Measurements from ENCODE around the gene PELI3.

PELI3 gene

DNA sequence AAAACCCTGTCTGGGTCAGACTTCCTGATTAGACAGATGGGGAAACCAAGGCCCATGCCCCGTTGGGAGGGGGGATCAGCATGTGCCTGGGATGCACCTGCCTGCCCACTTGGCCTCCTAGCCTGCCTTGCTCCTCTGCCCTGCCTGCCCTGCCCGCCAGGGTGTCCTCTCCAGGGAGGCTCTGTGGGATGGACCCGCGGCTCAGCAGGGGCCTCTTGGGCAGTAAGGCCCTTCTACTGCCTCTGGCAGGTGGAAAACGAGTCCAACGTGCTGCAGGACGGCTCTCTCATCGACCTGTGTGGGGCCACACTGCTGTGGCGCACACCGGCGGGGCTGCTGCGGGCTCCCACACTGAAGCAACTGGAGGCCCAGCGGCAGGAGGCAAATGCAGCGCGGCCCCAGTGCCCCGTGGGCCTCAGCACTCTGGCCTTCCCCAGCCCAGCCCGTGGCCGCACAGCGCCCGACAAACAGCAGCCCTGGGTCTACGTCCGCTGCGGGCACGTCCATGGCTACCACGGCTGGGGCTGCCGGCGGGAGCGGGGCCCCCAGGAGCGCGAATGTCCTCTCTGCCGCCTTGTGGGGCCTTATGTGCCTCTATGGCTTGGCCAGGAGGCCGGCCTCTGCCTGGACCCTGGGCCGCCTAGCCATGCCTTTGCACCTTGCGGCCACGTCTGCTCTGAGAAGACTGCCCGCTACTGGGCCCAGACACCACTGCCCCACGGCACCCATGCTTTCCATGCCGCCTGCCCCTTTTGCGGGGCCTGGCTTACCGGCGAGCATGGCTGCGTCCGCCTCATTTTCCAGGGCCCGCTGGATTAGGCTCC lies 8.9 kb downstream of the PELI3 start:
- no peak for DNase-seq (ENCODE audit: low spot score)

DNA sequence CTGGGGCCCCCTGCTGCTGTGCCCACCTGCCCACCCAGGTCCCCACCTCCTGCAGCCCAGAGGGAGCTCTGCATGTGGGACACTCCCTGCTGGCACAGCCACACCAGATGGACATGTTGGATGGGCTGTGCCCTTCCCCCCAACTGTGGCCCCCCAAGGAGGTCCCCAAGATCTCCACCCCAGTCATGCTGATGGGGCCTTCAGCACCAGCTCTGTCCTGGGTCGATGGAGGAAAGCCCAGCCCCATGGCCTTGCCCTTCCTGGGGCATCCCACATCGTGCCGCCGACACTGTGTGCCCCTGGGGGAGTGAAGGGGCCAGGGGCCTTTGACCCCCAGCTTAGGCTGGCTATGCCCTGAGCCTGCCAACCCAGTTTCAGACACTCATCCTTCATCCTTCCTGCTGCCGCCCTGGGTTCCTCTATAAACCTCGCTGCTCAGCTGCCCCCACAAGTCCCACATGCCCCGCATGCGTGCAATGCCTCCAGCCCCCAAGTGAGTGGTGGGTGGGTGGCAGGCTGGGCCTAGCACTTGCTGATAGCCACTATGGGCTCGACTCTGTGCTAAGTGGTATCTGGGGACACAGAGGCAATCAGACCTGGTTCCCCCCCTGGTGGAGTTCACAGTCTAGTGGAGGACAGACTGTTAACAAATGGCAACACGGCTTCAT lies 9.6 kb downstream of the PELI3 start:
- no peak for DNase-seq (ENCODE audit: low spot score)

- no peak for DNase-seq (ENCODE audit: low spot score)
Measured at GRCh38 chr11:66476841-66477251, 10.1 kb downstream of the PELI3 start.

DNA sequence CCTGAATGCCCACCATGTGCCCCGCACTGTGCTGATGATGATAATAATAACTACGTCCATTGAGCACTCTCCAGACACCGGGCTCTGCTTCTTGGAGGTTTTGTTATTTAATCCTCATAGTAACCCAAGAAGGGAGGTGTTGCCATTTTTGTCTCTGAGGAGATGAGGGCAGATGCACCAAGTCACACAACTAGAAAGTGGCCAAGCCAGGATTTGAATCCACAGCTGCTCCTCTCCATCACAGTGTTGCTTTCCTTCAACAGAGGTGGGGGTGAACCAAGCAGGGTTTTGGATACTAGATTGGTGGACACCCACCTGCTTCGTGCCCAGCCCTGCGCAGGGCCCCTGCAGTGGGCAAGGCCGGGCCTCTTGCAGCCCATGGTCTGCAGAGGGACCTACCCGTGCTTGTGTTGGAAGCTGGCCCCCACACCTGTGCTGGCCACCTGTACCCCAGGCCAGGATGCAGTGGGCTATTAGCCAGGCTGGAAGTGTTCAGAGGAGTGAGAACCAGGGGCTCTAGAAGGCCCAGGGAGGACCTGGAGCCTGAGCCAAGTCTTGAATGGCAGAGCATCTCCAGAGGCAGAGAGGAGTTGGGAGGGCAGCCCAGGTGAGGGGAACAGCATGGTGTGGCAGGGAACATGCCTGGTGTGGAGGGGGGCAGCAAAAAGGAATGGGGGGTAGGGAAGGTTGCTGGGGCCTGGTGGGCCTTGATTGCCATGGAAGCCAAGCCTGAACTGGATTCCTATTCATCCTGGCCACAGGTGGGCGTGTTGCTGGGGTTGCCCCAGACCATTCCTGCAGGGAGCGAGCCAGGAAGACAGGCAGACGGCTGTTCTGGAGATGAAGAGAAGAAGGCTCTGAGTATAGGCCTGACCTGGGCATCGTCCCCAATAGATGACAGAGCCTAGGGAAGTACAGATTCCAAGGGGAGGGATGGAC lies 10.8 kb downstream of the PELI3 start:
- DNase-seq (ENCODE audit: low spot score), result no peak

DNA sequence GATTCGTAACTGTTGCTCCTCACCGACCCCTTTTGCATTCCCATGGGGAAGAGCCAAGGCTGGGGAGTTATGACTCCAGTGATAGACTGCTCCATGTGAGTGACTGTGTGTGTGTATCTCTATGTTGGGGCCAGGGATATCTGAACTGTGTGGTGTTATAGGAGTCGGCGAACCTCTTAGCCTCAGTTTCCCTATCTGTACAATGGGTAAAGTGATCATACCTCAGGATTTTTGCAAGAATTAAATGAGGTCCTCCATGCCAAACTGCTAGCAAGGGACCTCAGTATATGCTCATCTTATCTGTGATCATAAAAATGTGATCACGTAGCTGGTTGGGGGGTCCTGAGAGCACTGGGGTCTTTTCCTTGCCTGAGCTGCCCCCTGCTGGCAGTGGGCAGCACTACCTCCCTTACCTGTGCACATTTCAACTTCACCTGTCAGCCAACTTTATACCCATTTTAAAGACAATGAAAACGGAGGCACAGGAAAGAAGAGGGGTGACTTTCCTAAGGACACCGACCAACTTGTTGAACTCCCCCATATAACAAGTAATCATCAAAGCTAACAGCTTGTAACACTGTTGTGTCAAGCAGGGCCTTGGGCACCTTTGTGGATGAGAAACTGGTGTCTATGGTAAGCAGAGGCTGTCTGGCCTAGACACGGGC lies 12.2 kb downstream of the PELI3 start:
- DNase-seq (ENCODE audit: low spot score), result peak; percentile 98

GRCh38 chr11:66479394-66480116 lies 12.8 kb downstream of the PELI3 start:
- peak; percentile 100 for DNase-seq (ENCODE audit: low spot score)

DNA sequence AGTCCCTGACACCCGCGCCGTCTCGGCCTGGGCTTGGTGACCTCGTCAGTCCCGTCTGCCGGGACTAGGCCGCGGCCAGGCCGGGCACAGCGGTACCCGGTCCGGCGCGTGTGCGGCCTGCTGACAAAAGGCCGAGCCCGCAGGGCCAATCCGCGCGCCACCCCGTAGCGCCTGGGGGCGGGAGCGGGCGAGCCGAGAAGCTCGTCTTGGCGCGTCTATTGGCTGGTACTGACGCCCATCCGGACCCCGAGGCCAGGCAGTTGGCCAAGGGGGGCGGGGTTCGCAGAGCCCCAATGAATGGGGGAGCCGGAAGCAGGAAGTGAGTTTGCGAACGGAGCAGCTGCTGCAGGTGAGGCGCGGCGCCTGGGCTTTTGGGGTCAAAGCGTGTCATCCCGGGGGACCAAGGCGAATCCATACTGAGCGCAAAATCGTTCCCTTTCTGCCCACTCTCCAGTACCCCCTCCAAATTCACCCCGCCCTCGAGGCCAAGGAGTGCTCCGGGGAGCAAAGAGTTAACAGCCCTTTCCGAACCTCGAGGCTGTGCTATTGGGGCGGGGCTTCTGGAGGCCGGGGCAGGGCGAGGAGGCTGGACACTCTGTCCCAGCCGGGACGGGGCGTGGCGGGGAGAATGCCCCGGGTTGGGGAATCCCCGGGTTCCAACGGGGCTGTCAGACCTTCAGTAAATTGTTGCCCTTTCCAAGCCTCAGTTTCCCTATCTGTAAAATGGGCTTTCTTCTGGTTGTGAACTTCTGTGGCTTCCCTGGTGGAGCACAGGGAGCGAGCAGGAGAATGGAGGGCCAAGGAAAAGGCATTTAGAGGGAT lies 13.6 kb downstream of the PELI3 start, which contains the start of gene DPP3:
DPP3 (plus strand) TSS at position 318 of the 822 bp plus-strand sequence. CDS start 1,767 bp downstream, outside the sequence.
- DNase-seq (ENCODE audit: low spot score), result peak; percentile 100

- DNase-seq (ENCODE audit: low spot score), result no peak
Measured at GRCh38 chr11:66484806-66485380, 18.2 kb downstream of the PELI3 start.

GRCh38 chr11:66488957-66489356 lies 22.3 kb downstream of the PELI3 start:
- DNase-seq (ENCODE audit: low spot score), result no peak

- DNase-seq (ENCODE audit: low spot score), result no peak
Measured at GRCh38 chr11:66489636-66490035, 22.9 kb downstream of the PELI3 start.

DNA sequence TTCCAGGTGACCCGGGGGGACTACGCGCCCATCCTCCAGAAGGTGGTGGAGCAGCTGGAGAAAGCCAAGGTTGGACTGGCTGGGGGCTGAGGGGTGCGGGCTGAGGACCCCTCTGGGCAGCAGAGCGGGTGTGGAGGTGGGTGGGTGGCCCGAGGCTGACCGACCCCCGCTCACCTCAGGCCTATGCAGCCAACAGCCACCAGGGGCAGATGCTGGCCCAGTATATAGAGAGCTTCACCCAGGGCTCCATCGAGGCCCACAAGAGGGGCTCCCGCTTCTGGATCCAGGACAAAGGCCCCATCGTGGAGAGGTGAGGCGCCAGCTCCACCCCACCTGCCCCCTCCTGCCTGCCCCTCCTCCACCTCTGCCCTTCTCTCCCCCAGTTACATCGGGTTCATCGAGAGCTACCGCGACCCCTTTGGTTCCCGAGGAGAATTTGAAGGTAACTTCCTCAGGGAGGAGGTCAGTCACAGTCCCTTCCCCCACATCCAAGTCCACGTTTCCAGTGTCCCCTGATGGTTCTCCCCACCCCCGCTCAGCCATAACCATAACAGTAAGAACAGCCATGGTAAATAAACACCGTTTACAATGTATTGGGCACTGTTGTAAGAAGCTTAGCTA lies 24.7 kb downstream of the PELI3 start:
- DNase-seq (ENCODE audit: low spot score), result peak; percentile 90

DNA sequence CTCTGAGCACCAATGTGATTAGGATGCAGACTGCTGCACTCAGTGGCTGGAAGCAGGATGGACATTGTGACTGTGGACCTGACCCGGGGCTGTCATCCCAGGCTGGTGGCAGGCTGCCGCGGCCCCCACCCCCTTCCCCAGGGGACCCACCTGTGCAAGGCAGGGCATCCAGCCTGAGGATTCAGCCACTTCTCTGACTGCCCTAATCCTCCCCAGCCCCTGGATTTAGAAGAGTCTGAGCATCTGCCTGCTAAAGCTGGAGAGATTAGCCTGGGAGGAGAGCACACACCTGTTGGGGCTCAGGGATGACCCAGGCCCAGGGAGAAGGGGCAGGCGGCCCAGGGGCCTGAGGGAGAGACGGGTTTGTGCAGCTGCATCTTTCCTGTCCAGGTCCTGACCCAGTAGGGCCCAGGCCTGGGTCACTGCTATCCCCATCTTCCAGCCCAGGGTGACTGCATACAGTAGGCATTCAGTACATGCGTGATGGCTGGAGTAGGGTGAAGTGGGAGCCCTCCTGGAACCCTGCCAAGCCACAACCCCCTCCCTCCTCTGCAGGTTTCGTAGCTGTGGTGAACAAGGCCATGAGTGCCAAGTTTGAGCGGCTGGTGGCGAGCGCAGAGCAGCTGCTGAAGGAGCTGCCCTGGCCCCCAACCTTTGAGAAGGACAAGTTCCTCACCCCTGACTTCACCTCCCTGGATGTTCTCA lies 25.6 kb downstream of the PELI3 start:
- DNase-seq (ENCODE audit: low spot score), result no peak

DNA sequence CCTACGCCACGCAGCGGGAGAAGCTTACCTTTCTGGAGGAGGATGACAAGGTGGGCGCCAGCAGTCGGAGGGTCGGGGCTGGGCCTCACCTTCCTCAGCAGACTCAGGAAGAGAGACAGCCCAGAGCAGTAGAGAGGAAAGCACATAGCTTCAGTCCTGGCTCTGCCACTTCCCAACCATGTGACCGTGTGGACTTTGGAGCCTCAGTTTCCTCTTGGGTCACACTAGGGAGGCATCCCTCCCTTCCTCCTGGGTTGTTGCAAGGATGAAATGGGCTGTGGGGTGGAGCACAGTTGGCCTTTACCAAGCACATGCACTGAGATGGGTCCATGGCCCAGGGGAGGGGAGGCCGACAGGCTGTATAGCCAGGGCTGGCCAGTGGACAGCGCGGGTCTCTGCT lies 26.4 kb downstream of the PELI3 start:
- no peak for DNase-seq (ENCODE audit: low spot score)

GRCh38 chr11:66494458-66494857 lies 27.8 kb downstream of the PELI3 start:
- no peak for DNase-seq (ENCODE audit: low spot score)

- no peak for DNase-seq (ENCODE audit: low spot score)
Measured at GRCh38 chr11:66494935-66495334, 28.2 kb downstream of the PELI3 start.

DNA sequence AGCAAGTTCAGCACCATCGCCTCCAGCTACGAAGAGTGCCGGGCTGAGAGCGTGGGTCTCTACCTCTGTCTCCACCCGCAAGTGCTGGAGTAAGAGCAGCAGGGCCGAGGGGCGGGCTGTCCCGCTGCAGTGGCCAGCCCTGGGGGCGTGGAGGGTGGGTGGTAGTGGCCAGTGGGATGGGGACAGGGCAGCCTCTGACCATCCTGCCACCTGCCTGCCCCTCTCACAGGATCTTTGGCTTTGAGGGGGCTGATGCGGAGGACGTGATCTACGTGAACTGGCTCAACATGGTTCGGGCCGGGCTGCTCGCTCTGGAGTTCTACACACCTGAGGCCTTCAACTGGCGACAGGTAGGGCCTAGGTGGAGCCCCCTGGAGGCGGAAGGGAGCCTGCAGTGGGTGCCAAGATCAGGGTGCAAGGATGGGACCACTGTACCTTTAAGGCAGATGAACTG lies 28.7 kb downstream of the PELI3 start:
- peak; percentile 75 for DNase-seq (ENCODE audit: low spot score)

- no peak for DNase-seq (ENCODE audit: low spot score)
Measured at GRCh38 chr11:66497206-66497605, 30.5 kb downstream of the PELI3 start.

GRCh38 chr11:66498506-66498905 lies 31.8 kb downstream of the PELI3 start:
- no peak for DNase-seq (ENCODE audit: low spot score)
